AG09319 (cell line): Measurements from ENCODE around the gene KIF18B.

ENCODE experiments used
- DNase-seq: peaks from one replicate; pipeline ENCODE4 v3.0.0-alpha.2; 2010; ENCODE audit warnings: low read depth; ENCODE audit errors: extremely low read depth
- TF ChIP-seq, protein P1 (sequence below): IDR thresholded peaks from 2 replicates; pipeline ENCODE4 v1.5.1; 2011; ENCODE audit warnings: low read depth, mild to moderate bottlenecking, inconsistent platforms, low read length, moderate library complexity

KIF18B gene

DNA sequence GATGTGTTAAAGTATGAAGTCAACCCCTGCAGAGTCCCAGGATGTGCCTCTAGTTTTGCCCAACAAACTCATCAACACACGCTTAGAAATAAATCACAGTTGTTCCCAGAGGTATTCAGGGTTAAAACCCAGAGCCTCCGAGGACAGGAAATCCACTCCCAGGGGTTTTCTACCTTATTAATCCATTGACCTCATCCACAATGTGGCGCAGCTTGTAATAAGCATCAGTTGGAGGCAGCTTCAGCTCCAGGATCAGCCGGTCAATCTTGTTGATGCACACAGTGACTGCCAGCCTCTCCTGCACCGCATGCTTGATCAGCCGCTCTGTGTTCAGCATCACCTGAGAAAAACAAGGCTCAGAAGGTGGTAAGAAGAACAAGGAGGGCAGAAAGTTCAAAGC is 71.8 kb downstream of the KIF18B start:
- no peak for DNase-seq
- TF ChIP-seq, protein P1, sequence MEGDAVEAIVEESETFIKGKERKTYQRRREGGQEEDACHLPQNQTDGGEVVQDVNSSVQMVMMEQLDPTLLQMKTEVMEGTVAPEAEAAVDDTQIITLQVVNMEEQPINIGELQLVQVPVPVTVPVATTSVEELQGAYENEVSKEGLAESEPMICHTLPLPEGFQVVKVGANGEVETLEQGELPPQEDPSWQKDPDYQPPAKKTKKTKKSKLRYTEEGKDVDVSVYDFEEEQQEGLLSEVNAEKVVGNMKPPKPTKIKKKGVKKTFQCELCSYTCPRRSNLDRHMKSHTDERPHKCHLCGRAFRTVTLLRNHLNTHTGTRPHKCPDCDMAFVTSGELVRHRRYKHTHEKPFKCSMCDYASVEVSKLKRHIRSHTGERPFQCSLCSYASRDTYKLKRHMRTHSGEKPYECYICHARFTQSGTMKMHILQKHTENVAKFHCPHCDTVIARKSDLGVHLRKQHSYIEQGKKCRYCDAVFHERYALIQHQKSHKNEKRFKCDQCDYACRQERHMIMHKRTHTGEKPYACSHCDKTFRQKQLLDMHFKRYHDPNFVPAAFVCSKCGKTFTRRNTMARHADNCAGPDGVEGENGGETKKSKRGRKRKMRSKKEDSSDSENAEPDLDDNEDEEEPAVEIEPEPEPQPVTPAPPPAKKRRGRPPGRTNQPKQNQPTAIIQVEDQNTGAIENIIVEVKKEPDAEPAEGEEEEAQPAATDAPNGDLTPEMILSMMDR: no peak
